ENCODE measurements around the gene NRDE2. TPM values are rescaled to one million over a fixed set of nuclear protein-coding genes. Genes with fewer than 3 reads are reported as not detected.
A peak's percentile ranks its signal among the peaks of the same experiment; 100 is the strongest.

Gene NRDE2
- total and polyA plus RNA-seq, 4 donors, result 3.4 to 28.5 (median 18.2) TPM

- H3K9me3 ChIP-seq (ENCODE audit: control insufficient read depth, low read length), result no peaks in the 10 kb centered on the region
- H3K4me3 ChIP-seq (ENCODE audit: low read length in 2 of 2), result peak overlapping the region in 1 of 2 donors; percentile 46
- no peaks in the 10 kb centered on the region for H3K36me3 ChIP-seq (ENCODE audit: control insufficient read depth in 1 of 2, insufficient read depth in 2 of 2, low read length in 1 of 2)
- H3K4me1 ChIP-seq (ENCODE audit: control insufficient read depth in 1 of 2, insufficient read depth in 2 of 2, low read length in 2 of 2), result peaks cover 0 to 2% of the 10 kb centered on the region in 2 donors
- H3K27ac ChIP-seq (ENCODE audit: low read depth in 1 of 2, low read length in 2 of 2), result peak overlapping the region in 1 of 2 donors; percentile 34
- ATAC-seq (ENCODE audit: low FRiP score) (no peak), DNase-seq (no peak)
- H3K27me3 ChIP-seq (ENCODE audit: control insufficient read depth in 1 of 2, insufficient read depth in 2 of 2, low read length in 1 of 2), result no peaks in the 10 kb centered on the region
- intact Hi-C loops (cut with DNase I), result loop anchor here (2.0 to 5.0 kb wide), 3 partner anchors 52 to 67 kb away; partner anchors contain the start of gene CALM1 (in 1 of the 2)
- WGBS, 2 donors, result 94 to 95% methylated on average over 15 of the region's 15 CpGs
Measured at GRCh38 chr14:90330203-90331196, 1.2 kb downstream of the NRDE2 start.

GRCh38 chr14:90321891-90322290, 9.8 kb downstream of the NRDE2 start:
- intact Hi-C loops (cut with DNase I), result no loop called here

GRCh38 chr14:90319634-90320541, 11.9 kb downstream of the NRDE2 start:
- whole genome bisulfite sequencing, 2 donors, result 97% methylated on average over 6 of the region's 6 CpGs
- no peaks in the 10 kb centered on the region for H3K27me3 ChIP-seq (ENCODE audit: control insufficient read depth in 1 of 2, insufficient read depth in 2 of 2, low read length in 1 of 2)
- no peak overlapping the region for H3K4me3 ChIP-seq (ENCODE audit: low read length in 2 of 2)
- no peaks in the 10 kb centered on the region for H3K9me3 ChIP-seq (ENCODE audit: control insufficient read depth, low read length)
- H3K36me3 ChIP-seq (ENCODE audit: control insufficient read depth in 1 of 2, insufficient read depth in 2 of 2, low read length in 1 of 2), result peaks cover 0 to 2% of the 10 kb centered on the region in 2 donors
- intact Hi-C loops (cut with DNase I), result no loop called here
- ATAC-seq (ENCODE audit: low FRiP score) (no peak), DNase-seq (no peak)
- no peak overlapping the region for H3K27ac ChIP-seq (ENCODE audit: low read depth in 1 of 2, low read length in 2 of 2)
- no peaks in the 10 kb centered on the region for H3K4me1 ChIP-seq (ENCODE audit: control insufficient read depth in 1 of 2, insufficient read depth in 2 of 2, low read length in 2 of 2)

More at GRCh38 chr14:90321891-90322290, 9.8 kb downstream of the NRDE2 start:
- no peaks in the 10 kb centered on the region for H3K36me3 ChIP-seq (ENCODE audit: control insufficient read depth in 1 of 2, insufficient read depth in 2 of 2, low read length in 1 of 2)
- no peak overlapping the region for H3K27ac ChIP-seq (ENCODE audit: low read depth in 1 of 2, low read length in 2 of 2)
- no peak for ATAC-seq (ENCODE audit: low FRiP score)
- H3K9me3 ChIP-seq (ENCODE audit: control insufficient read depth, low read length), result no peaks in the 10 kb centered on the region
- no peaks in the 10 kb centered on the region for H3K27me3 ChIP-seq (ENCODE audit: control insufficient read depth in 1 of 2, insufficient read depth in 2 of 2, low read length in 1 of 2)
- no peaks in the 10 kb centered on the region for H3K4me1 ChIP-seq (ENCODE audit: control insufficient read depth in 1 of 2, insufficient read depth in 2 of 2, low read length in 2 of 2)
- WGBS, 2 donors, result 91 to 95% methylated on average over 4 of the region's 4 CpGs
- no peak overlapping the region for H3K4me3 ChIP-seq (ENCODE audit: low read length in 2 of 2)
- no peak for DNase-seq

- H3K27me3 ChIP-seq (ENCODE audit: control insufficient read depth in 1 of 2, insufficient read depth in 2 of 2, low read length in 1 of 2), result no peaks in the 10 kb centered on the region
Measured at GRCh38 chr14:90319173-90319572, 12.6 kb downstream of the NRDE2 start.

GRCh38 chr14:90318016-90318415, 13.7 kb downstream of the NRDE2 start:
- Histone ChIP-seq H3K27me3 (ENCODE audit: control insufficient read depth in 1 of 2, insufficient read depth in 2 of 2, low read length in 1 of 2) (no peaks in the 10 kb centered on the region), H3K4me3 (ENCODE audit: low read length in 2 of 2) (no peak overlapping the region), H3K27ac (ENCODE audit: low read depth in 1 of 2, low read length in 2 of 2) (no peak overlapping the region), H3K9me3 (ENCODE audit: control insufficient read depth, low read length) (no peaks in the 10 kb centered on the region), H3K4me1 (ENCODE audit: control insufficient read depth in 1 of 2, insufficient read depth in 2 of 2, low read length in 2 of 2) (no peaks in the 10 kb centered on the region), H3K36me3 (ENCODE audit: control insufficient read depth in 1 of 2, insufficient read depth in 2 of 2, low read length in 1 of 2) (peaks cover 0 to 2% of the 10 kb centered on the region in 2 donors)
- DNase-seq, result no peak
- no peak for ATAC-seq (ENCODE audit: low FRiP score)
- intact Hi-C loops (cut with DNase I), result no loop called here
- 34 to 52% methylated on average over 4 of the region's 4 CpGs for WGBS, 2 donors

More at GRCh38 chr14:90319173-90319572, 12.6 kb downstream of the NRDE2 start:
- DNase-seq (no peak), ATAC-seq (ENCODE audit: low FRiP score) (no peak)
- intact Hi-C loops (cut with DNase I), result no loop called here
- Histone ChIP-seq H3K36me3 (ENCODE audit: control insufficient read depth in 1 of 2, insufficient read depth in 2 of 2, low read length in 1 of 2) (peaks cover 0 to 2% of the 10 kb centered on the region in 2 donors), H3K4me1 (ENCODE audit: control insufficient read depth in 1 of 2, insufficient read depth in 2 of 2, low read length in 2 of 2) (no peaks in the 10 kb centered on the region), H3K4me3 (ENCODE audit: low read length in 2 of 2) (no peak overlapping the region), H3K9me3 (ENCODE audit: control insufficient read depth, low read length) (no peaks in the 10 kb centered on the region), H3K27ac (ENCODE audit: low read depth in 1 of 2, low read length in 2 of 2) (no peak overlapping the region)
- 56 to 70% methylated on average over 3 of the region's 3 CpGs for WGBS, 2 donors

- WGBS, 2 donors, result 70 to 74% methylated on average over 2 of the region's 2 CpGs
- intact Hi-C loops (cut with DNase I), result no loop called here
- H3K4me1 ChIP-seq (ENCODE audit: control insufficient read depth in 1 of 2, insufficient read depth in 2 of 2, low read length in 2 of 2), result no peaks in the 10 kb centered on the region
Measured at GRCh38 chr14:90317286-90317685, 14.5 kb downstream of the NRDE2 start.

GRCh38 chr14:90308561-90308960, 23.2 kb downstream of the NRDE2 start:
- Histone ChIP-seq H3K9me3 (ENCODE audit: control insufficient read depth, low read length) (no peaks in the 10 kb centered on the region), H3K27ac (ENCODE audit: low read depth in 1 of 2, low read length in 2 of 2) (no peak overlapping the region), H3K4me1 (ENCODE audit: control insufficient read depth in 1 of 2, insufficient read depth in 2 of 2, low read length in 2 of 2) (no peaks in the 10 kb centered on the region), H3K36me3 (ENCODE audit: control insufficient read depth in 1 of 2, insufficient read depth in 2 of 2, low read length in 1 of 2) (peaks cover 0 to 3% of the 10 kb centered on the region in 2 donors), H3K4me3 (ENCODE audit: low read length in 2 of 2) (no peak overlapping the region), H3K27me3 (ENCODE audit: control insufficient read depth in 1 of 2, insufficient read depth in 2 of 2, low read length in 1 of 2) (no peaks in the 10 kb centered on the region)
- ATAC-seq (ENCODE audit: low FRiP score) (no peak), DNase-seq (no peak)
- intact Hi-C loops (cut with DNase I), result loop anchor here in 1 of 2 donors (10.0 kb wide), 2 partner anchors 86 to 386 kb away; partner anchors contain the start of gene CALM1
- WGBS, 2 donors, result 94 to 98% methylated on average over 7 of the region's 7 CpGs

More at GRCh38 chr14:90317286-90317685, 14.5 kb downstream of the NRDE2 start:
- H3K9me3 ChIP-seq (ENCODE audit: control insufficient read depth, low read length), result no peaks in the 10 kb centered on the region
- H3K27ac ChIP-seq (ENCODE audit: low read depth in 1 of 2, low read length in 2 of 2), result no peak overlapping the region
- ATAC-seq (ENCODE audit: low FRiP score), result no peak
- no peak overlapping the region for H3K4me3 ChIP-seq (ENCODE audit: low read length in 2 of 2)
- DNase-seq, result no peak
- peaks cover 0 to 2% of the 10 kb centered on the region in 2 donors for H3K36me3 ChIP-seq (ENCODE audit: control insufficient read depth in 1 of 2, insufficient read depth in 2 of 2, low read length in 1 of 2)
- no peaks in the 10 kb centered on the region for H3K27me3 ChIP-seq (ENCODE audit: control insufficient read depth in 1 of 2, insufficient read depth in 2 of 2, low read length in 1 of 2)

- H3K9me3 ChIP-seq (ENCODE audit: control insufficient read depth, low read length), result no peaks in the 10 kb centered on the region
- ATAC-seq (ENCODE audit: low FRiP score) (no peak), DNase-seq (no peak)
- H3K27me3 ChIP-seq (ENCODE audit: control insufficient read depth in 1 of 2, insufficient read depth in 2 of 2, low read length in 1 of 2), result no peaks in the 10 kb centered on the region
- H3K4me3 ChIP-seq (ENCODE audit: low read length in 2 of 2), result no peak overlapping the region
- H3K27ac ChIP-seq (ENCODE audit: low read depth in 1 of 2, low read length in 2 of 2), result no peak overlapping the region
- peaks cover 0 to 2% of the 10 kb centered on the region in 2 donors for H3K36me3 ChIP-seq (ENCODE audit: control insufficient read depth in 1 of 2, insufficient read depth in 2 of 2, low read length in 1 of 2)
- WGBS, 2 donors, result 88 to 91% methylated on average over 4 of the region's 4 CpGs
- intact Hi-C loops (cut with DNase I), result loop anchor here in 1 of 2 donors (10.0 kb wide), 2 partner anchors 90 to 390 kb away; partner anchors contain the start of gene CALM1
- H3K4me1 ChIP-seq (ENCODE audit: control insufficient read depth in 1 of 2, insufficient read depth in 2 of 2, low read length in 2 of 2), result peaks cover 0 to 3% of the 10 kb centered on the region in 2 donors
Measured at GRCh38 chr14:90305176-90305601, 26.6 kb downstream of the NRDE2 start.

All from aorta (tissue), 5 donors.